ENCODE measurements around the gene TRIO.

The TRIO gene

DNA sequence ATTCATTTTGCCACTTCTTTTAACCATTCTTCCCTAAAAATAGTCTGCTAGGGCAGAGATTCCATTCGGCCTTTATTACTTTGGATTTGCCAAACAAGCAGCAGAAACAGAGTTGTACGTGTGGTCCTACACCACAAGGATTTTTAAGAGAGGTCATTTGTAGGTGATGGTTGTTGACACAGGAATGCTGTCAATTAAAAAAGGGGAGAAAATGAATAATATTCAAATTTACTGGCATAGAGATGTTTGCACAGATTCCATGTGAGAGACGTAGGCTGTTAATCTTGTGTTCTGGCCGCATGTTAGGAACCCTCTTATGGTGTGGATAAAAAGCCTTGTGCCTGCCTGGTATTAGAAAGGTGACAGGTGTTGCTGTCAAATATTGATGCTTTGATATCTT lies 34.9 kb downstream of the TRIO start:
- H3K4me1 ChIP-seq (ENCODE audit: control insufficient read depth, insufficient read depth, low read length), result peaks cover 8% of the 10 kb centered on the region
- no peaks in the 10 kb centered on the region for H3K9me3 ChIP-seq (ENCODE audit: control insufficient read depth, insufficient read depth, low read length)
- H3K36me3 ChIP-seq (ENCODE audit: control insufficient read depth, insufficient read depth, low read length), result no peaks in the 10 kb centered on the region
- H3K27me3 ChIP-seq (ENCODE audit: control insufficient read depth, insufficient read depth, low read length), result no peaks in the 10 kb centered on the region
- H3K4me3 ChIP-seq (ENCODE audit: low read length), result no peak overlapping the region
- no CpG with 5 or more reads among the region's 4 CpGs for WGBS (ENCODE audit: insufficient coverage, insufficient read length)
- no peak overlapping the region for H3K27ac ChIP-seq (ENCODE audit: low read length)
- no peak for DNase-seq (ENCODE audit: low read depth, low spot score)

DNA sequence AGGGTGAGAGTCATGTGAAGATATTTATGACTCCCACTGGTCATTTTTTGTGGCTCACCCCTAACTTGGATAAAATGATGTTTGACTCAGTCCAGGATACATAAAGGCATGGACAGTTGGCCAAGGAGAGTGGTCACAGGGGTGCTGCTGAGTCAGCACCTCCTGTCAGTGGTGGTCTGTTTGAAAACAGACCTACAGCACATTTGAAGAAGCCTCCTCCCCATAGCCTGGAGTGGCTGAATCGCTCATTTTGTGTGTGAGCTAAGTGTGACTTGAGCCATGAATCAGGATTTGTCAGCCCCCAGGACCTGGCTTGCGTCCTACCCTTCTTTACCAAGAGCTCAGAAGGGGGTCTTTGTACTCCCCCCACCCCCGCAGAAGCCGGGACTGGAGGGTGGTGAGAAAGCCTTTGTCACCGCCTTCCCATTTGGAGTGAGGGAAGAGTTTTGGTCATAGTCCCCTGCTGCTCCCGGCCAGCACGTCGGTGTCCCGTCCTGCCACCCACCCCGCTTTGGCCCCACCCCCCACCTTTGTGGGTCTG lies 35.6 kb downstream of the TRIO start:
- Histone ChIP-seq H3K27me3 (ENCODE audit: control insufficient read depth, insufficient read depth, low read length) (no peaks in the 10 kb centered on the region), H3K9me3 (ENCODE audit: control insufficient read depth, insufficient read depth, low read length) (no peaks in the 10 kb centered on the region), H3K4me1 (ENCODE audit: control insufficient read depth, insufficient read depth, low read length) (peaks cover 9% of the 10 kb centered on the region), H3K4me3 (ENCODE audit: low read length) (no peak overlapping the region), H3K27ac (ENCODE audit: low read length) (no peak overlapping the region), H3K36me3 (ENCODE audit: control insufficient read depth, insufficient read depth, low read length) (no peaks in the 10 kb centered on the region)
- DNase-seq (ENCODE audit: low read depth, low spot score), result no peak
- no CpG with 5 or more reads among the region's 10 CpGs for WGBS (ENCODE audit: insufficient coverage, insufficient read length)

DNA sequence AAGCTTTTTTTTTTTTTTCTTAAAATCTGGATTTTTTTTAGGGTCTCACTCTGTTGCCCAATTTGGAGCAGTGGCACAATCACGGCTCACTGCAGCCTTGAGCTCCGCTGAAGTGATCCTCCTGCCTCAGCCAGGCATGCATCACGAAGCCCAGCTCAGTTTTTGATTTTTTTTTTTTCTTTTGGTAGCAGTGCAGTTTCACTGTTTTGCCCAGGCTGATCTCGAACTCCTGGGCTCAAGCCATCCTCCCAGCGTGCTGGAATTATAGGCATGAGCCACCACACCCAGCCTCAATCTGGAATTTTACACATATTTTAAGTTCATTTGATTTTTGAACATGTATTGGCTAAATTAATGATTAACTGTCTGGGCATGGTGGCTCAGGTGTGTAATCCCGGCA lies 36.3 kb downstream of the TRIO start:
- no peak for DNase-seq (ENCODE audit: low read depth, low spot score)
- Histone ChIP-seq H3K27me3 (ENCODE audit: control insufficient read depth, insufficient read depth, low read length) (no peaks in the 10 kb centered on the region), H3K4me1 (ENCODE audit: control insufficient read depth, insufficient read depth, low read length) (peaks cover 7% of the 10 kb centered on the region), H3K36me3 (ENCODE audit: control insufficient read depth, insufficient read depth, low read length) (no peaks in the 10 kb centered on the region), H3K4me3 (ENCODE audit: low read length) (no peak overlapping the region), H3K9me3 (ENCODE audit: control insufficient read depth, insufficient read depth, low read length) (no peaks in the 10 kb centered on the region), H3K27ac (ENCODE audit: low read length) (no peak overlapping the region)
- WGBS (ENCODE audit: insufficient coverage, insufficient read length), result no CpG with 5 or more reads among the region's 6 CpGs

DNA sequence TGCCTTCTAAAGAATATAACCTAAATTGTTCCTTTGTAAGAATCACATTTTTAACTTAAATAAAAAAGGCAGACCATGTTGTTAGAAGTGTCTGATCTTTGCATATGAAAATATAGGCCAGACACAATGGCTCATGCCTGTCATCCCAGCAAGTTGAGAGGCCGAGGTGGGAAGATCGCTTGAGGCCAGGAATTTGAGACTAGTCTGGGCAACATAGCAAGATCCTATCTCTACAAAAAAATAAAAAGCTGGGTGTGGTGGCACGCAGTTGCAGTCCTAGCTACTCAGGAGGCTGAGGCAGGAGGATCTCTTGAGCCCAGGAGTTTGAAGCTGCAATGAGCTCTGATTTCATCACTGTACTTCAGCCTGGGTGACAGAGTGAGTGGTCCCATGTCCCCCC lies 37.3 kb downstream of the TRIO start:
- Histone ChIP-seq H3K4me1 (ENCODE audit: control insufficient read depth, insufficient read depth, low read length) (peaks cover 8% of the 10 kb centered on the region), H3K36me3 (ENCODE audit: control insufficient read depth, insufficient read depth, low read length) (no peaks in the 10 kb centered on the region), H3K27ac (ENCODE audit: low read length) (no peak overlapping the region), H3K4me3 (ENCODE audit: low read length) (no peak overlapping the region), H3K9me3 (ENCODE audit: control insufficient read depth, insufficient read depth, low read length) (no peaks in the 10 kb centered on the region), H3K27me3 (ENCODE audit: control insufficient read depth, insufficient read depth, low read length) (no peaks in the 10 kb centered on the region)
- WGBS (ENCODE audit: insufficient coverage, insufficient read length), result no CpG with 5 or more reads among the region's 3 CpGs
- no peak for DNase-seq (ENCODE audit: low read depth, low spot score)

DNA sequence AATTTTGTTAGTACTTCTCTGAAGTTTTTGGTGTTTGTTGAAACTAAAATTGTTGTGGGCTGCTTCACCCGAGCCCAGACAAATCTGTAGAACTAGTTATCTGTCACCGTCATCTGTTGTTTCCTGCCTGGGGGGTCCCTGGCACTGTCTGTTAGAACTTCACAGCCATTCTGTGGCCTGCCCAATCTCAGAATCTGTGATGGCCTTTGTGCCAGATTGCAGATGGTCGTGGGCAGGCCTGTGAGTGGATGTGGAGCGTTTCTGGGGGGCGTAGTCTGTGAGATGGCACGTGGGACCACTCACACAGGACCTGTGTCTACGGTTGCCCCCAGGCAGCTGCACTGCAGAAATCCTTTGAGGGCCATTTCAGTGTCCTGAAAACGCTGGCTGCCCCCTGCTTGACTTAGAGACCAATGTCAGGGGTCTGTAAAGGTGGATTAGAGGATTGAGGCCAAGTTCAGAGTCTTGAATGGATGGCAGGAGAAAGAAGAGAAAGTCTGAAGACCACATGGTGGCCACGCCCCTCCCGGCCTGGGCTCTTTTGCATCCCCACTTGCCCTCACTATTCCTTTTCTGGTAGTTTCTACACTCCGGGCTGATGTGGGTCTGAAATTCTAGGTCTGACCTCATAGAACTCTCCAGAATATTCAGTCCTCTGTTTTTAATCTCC lies 38.3 kb downstream of the TRIO start:
- Histone ChIP-seq H3K9me3 (ENCODE audit: control insufficient read depth, insufficient read depth, low read length) (no peaks in the 10 kb centered on the region), H3K4me1 (ENCODE audit: control insufficient read depth, insufficient read depth, low read length) (peaks cover 8% of the 10 kb centered on the region), H3K27me3 (ENCODE audit: control insufficient read depth, insufficient read depth, low read length) (no peaks in the 10 kb centered on the region), H3K27ac (ENCODE audit: low read length) (no peak overlapping the region), H3K36me3 (ENCODE audit: control insufficient read depth, insufficient read depth, low read length) (no peaks in the 10 kb centered on the region), H3K4me3 (ENCODE audit: low read length) (no peak overlapping the region)
- WGBS (ENCODE audit: insufficient coverage, insufficient read length), result no CpG with 5 or more reads among the region's 11 CpGs
- no peak for DNase-seq (ENCODE audit: low read depth, low spot score)

DNA sequence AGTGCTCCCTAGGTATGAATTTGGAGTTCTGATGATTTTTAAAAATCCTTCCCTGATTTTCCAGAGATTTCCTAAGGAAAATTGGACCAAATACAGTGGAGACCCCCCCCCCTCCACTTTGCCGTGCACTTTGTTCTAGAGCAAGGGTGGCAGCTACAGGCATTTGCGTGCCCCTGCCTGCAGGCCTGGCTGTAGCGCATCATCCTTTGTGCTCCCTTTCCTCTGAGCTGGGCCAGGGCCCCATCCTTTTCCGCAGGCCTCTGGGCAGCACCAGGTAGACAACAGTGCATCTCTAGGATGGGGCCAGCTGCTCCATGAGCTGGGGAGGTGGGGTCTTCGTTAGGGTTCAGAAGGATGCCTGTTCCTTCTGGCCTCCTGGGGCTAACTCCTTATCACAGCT lies 39.6 kb downstream of the TRIO start:
- H3K36me3 ChIP-seq (ENCODE audit: control insufficient read depth, insufficient read depth, low read length), result no peaks in the 10 kb centered on the region
- no CpG with 5 or more reads among the region's 5 CpGs for WGBS (ENCODE audit: insufficient coverage, insufficient read length)
- peaks cover 10% of the 10 kb centered on the region for H3K4me1 ChIP-seq (ENCODE audit: control insufficient read depth, insufficient read depth, low read length)
- DNase-seq (ENCODE audit: low read depth, low spot score), result no peak
- H3K9me3 ChIP-seq (ENCODE audit: control insufficient read depth, insufficient read depth, low read length), result no peaks in the 10 kb centered on the region
- H3K4me3 ChIP-seq (ENCODE audit: low read length), result no peak overlapping the region
- no peak overlapping the region for H3K27ac ChIP-seq (ENCODE audit: low read length)
- no peaks in the 10 kb centered on the region for H3K27me3 ChIP-seq (ENCODE audit: control insufficient read depth, insufficient read depth, low read length)

DNA sequence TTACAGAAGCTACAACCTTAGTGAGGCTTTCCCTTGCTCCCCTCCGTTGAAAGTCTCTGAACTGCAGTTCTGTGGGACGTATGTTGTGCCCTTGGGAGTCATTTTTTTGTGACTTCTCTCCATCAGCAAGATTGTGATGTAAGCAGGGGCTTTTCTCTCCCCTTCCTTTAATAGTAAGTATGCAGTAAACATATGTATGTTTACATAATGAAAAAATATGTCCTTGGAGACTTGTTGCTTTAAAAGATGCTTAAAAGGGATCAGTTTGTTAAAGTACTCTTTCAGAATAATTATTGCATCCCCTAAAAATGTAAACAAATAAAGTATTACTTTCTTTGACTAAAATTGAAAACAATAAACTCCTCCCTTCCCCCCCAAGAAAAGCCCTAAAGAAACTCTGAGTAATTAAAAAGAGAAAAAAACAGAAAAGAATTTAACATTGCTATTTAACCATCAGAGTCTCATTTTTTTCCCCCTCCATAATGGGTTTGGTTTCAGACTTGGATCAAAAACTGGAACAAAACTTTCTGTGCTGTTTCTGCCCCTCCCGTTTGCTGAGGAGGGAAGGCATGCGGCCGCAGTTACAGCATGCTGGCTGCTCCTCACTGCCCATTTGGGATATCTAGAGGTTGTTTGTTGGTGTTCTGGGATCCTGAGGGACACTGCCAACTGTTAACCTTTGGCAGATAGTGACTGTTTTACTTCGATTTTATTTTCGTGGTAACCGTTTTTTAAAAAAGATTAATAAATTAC lies 40.2 kb downstream of the TRIO start:
- Histone ChIP-seq H3K27ac (ENCODE audit: low read length) (no peak overlapping the region), H3K36me3 (ENCODE audit: control insufficient read depth, insufficient read depth, low read length) (no peaks in the 10 kb centered on the region), H3K4me1 (ENCODE audit: control insufficient read depth, insufficient read depth, low read length) (peaks cover 10% of the 10 kb centered on the region)

DNA sequence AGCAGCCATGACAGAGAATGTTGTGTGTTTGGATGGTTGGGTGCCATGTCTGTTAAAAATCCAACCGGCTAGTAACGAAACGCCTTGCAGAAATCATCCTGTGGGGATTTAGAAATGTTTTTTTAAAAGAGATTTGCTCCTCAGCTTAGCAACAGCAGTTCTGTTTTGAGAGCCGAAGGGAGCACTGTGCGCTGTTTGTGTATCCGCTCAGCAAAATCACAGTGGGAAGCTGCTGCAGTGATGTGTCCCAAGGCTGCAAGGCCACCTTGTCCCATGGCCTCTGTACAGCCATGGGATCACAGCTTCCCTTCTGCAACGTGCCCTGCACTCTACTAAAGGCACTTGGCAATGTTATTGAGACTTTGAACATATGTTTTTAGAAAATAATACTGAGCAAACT lies 40.9 kb downstream of the TRIO start:
- WGBS (ENCODE audit: insufficient coverage, insufficient read length), result no CpG with 5 or more reads among the region's 7 CpGs
- H3K27ac ChIP-seq (ENCODE audit: low read length), result no peak overlapping the region
- H3K27me3 ChIP-seq (ENCODE audit: control insufficient read depth, insufficient read depth, low read length), result no peaks in the 10 kb centered on the region
- no peak for DNase-seq (ENCODE audit: low read depth, low spot score)
- H3K36me3 ChIP-seq (ENCODE audit: control insufficient read depth, insufficient read depth, low read length), result no peaks in the 10 kb centered on the region
- no peaks in the 10 kb centered on the region for H3K9me3 ChIP-seq (ENCODE audit: control insufficient read depth, insufficient read depth, low read length)
- H3K4me1 ChIP-seq (ENCODE audit: control insufficient read depth, insufficient read depth, low read length), result peaks cover 10% of the 10 kb centered on the region
- H3K4me3 ChIP-seq (ENCODE audit: low read length), result no peak overlapping the region

More for the DNA sequence above, 40.2 kb downstream of the TRIO start:
- no peak for DNase-seq (ENCODE audit: low read depth, low spot score)
- Histone ChIP-seq H3K4me3 (ENCODE audit: low read length) (no peak overlapping the region), H3K9me3 (ENCODE audit: control insufficient read depth, insufficient read depth, low read length) (no peaks in the 10 kb centered on the region), H3K27me3 (ENCODE audit: control insufficient read depth, insufficient read depth, low read length) (no peaks in the 10 kb centered on the region)
- WGBS (ENCODE audit: insufficient coverage, insufficient read length), result no CpG with 5 or more reads among the region's 8 CpGs

DNA sequence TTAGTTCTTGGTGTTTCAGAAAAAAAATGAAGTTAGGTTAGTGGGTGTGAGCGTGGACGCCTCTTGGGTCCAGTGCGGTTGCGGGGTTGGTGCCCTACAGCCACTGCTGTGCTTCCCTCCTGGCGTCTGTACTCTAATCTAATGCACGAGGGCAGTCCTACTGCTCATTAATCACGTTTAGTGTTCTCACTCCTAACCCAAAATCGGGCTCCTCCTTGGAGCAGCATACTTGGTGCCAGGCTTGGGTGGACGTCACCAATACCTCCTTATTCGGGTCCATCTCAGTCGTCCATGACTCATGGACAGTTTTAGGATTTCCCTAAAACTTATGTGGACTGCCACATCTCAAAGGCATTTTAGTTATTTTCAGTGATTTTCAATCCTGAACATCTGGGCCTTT lies 41.6 kb downstream of the TRIO start:
- no peak overlapping the region for H3K27ac ChIP-seq (ENCODE audit: low read length)
- no peaks in the 10 kb centered on the region for H3K36me3 ChIP-seq (ENCODE audit: control insufficient read depth, insufficient read depth, low read length)
- no peak for DNase-seq (ENCODE audit: low read depth, low spot score)
- peaks cover 10% of the 10 kb centered on the region for H3K4me1 ChIP-seq (ENCODE audit: control insufficient read depth, insufficient read depth, low read length)
- H3K9me3 ChIP-seq (ENCODE audit: control insufficient read depth, insufficient read depth, low read length), result no peaks in the 10 kb centered on the region
- no CpG with 5 or more reads among the region's 11 CpGs for WGBS (ENCODE audit: insufficient coverage, insufficient read length)
- no peak overlapping the region for H3K4me3 ChIP-seq (ENCODE audit: low read length)
- H3K27me3 ChIP-seq (ENCODE audit: control insufficient read depth, insufficient read depth, low read length), result no peaks in the 10 kb centered on the region

DNA sequence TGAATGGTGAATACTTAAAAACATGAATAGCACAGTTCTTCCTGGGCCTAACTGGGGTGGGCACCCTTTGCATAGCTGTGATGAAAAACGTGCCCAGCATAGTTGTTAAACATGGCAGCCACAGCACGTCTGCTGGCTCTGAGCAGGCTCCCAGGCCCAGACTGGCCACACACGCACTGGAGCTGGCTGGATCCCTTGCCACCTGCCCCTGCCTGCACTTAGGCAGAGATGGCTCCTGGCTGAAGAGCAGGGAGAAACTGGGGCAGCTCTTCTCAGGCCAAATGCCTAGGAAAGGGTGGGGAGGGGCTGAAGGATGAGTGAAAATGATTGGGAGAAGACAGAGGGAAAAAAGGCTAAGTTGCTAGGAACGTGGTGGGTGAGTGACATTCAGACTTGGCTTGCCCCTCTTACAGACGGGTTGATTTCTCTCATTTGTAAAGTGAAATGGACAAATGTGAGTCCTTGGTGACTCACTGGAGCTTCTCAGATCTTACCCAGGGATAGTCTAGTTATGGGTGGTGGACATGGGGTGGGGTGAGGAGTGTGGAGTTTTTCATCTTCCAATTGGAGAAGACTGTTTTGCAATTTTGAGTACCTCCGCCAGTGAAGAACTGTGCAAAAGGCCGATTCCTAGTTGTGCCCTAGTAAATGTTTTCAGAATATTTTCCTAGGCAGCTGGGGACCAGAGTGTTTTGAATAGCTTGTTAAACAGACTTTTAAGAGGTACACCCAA lies 42.4 kb downstream of the TRIO start:
- Histone ChIP-seq H3K27me3 (ENCODE audit: control insufficient read depth, insufficient read depth, low read length) (no peaks in the 10 kb centered on the region), H3K4me3 (ENCODE audit: low read length) (no peak overlapping the region), H3K27ac (ENCODE audit: low read length) (no peak overlapping the region), H3K4me1 (ENCODE audit: control insufficient read depth, insufficient read depth, low read length) (peaks cover 10% of the 10 kb centered on the region), H3K9me3 (ENCODE audit: control insufficient read depth, insufficient read depth, low read length) (no peaks in the 10 kb centered on the region), H3K36me3 (ENCODE audit: control insufficient read depth, insufficient read depth, low read length) (no peaks in the 10 kb centered on the region)
- no CpG with 5 or more reads among the region's 7 CpGs for WGBS (ENCODE audit: insufficient coverage, insufficient read length)
- no peak for DNase-seq (ENCODE audit: low read depth, low spot score)
